Measurements from ENCODE around the gene GATB.

GATB gene

DNA sequence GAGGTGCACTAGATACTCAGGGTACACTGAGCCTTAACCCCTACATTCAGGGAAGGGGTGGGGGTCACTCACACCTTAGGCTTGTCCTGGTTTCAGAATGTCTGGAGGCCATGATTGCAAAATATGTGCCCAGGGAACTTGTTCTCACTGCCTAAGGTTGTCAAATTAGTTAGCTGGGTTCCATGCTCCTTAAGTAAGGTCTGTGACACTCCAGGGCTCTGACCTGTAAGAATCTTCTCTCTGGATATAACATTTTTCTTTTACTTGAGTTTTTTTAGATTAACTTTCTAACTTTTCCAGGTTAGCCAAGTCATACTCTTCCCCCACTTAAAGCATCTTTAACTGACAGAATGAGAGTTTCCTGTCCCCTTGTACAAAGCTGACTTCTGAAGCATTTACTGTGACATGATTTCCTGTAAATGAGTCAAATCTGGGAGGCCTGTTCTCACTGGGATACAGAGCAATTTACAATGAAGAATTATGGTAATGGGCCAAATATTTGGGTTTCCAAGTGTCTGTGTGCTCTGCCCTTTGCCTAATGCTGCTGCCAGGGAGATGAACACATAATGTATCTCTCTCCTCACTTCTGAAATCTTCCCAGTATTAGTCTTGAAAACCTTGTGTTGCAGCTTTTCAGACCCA lies 101.7 kb downstream of the GATB start:
- TF ChIP-seq, protein P1, sequence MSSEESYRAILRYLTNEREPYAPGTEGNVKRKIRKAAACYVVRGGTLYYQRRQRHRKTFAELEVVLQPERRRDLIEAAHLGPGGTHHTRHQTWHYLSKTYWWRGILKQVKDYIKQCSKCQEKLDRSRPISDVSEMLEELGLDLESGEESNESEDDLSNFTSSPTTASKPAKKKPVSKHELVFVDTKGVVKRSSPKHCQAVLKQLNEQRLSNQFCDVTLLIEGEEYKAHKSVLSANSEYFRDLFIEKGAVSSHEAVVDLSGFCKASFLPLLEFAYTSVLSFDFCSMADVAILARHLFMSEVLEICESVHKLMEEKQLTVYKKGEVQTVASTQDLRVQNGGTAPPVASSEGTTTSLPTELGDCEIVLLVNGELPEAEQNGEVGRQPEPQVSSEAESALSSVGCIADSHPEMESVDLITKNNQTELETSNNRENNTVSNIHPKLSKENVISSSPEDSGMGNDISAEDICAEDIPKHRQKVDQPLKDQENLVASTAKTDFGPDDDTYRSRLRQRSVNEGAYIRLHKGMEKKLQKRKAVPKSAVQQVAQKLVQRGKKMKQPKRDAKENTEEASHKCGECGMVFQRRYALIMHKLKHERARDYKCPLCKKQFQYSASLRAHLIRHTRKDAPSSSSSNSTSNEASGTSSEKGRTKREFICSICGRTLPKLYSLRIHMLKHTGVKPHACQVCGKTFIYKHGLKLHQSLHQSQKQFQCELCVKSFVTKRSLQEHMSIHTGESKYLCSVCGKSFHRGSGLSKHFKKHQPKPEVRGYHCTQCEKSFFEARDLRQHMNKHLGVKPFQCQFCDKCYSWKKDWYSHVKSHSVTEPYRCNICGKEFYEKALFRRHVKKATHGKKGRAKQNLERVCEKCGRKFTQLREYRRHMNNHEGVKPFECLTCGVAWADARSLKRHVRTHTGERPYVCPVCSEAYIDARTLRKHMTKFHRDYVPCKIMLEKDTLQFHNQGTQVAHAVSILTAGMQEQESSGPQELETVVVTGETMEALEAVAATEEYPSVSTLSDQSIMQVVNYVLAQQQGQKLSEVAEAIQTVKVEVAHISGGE (tag by site-specific recombination; conservative IDR thresholded peaks at IDR 0.05; ENCODE audit: low read depth) = no peak
- no peak for TF ChIP-seq ZNF239 (tag by site-specific recombination; IDR thresholded peaks at IDR 0.05)
- Histone ChIP-seq H3K36me3 (ENCODE audit: control insufficient read depth in 2 of 2, insufficient read depth in 1 of 2, low read length in 2 of 2) (peaks cover 0 to 20% of the 10 kb centered on the region in 2 experiments; a peak in 1 of 3 replicates), H3K4me1 (ENCODE audit: control insufficient read depth, insufficient read depth, low read length) (no peaks in the 10 kb centered on the region), H3K27ac (ENCODE audit: extremely low read depth, low read depth, low read length) (no peak overlapping the region), H3K4me3 (ENCODE audit: low read depth, low read length) (no peak overlapping the region), H3K9me3 (ENCODE audit: control insufficient read depth, insufficient read depth, low read depth, low read length) (no peaks in the 10 kb centered on the region)
- ChIA-PET CTCF (interaction anchor here (0.6 kb wide), 1 partner anchor 417 kb away, joined by 3 read pairs; no protein-coding TSS in a partner anchor), POLR2A (no interaction called here)

DNA sequence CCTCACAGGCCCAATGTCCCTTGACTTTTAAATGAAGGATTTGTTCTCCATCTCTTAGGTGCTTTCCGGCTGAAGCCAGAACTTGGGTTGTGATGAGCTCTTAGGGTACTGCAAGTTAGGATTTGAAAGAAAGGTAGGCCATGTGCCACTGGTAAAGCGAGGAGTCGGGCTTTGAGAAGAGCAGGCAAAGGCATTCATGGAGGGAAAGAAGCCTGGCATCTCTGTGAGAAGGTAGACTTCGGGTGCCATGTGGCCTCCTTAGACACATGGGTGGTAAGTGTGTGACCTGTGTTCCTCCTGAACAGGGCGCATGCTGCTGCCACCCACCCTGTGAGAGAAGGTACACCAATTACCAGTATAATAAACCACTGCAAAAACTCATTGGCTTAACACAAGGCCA lies 102.9 kb downstream of the GATB start:
- CTCF ChIA-PET = interaction anchor here (0.7 kb wide), 1 partner anchor 624 kb away, joined by 3 read pairs; no protein-coding TSS in a partner anchor
- H3K4me3 ChIP-seq (ENCODE audit: low read depth, low read length) = no peak overlapping the region
- peaks cover 0 to 18% of the 10 kb centered on the region in 2 experiments; a peak in 1 of 3 replicates for H3K36me3 ChIP-seq (ENCODE audit: control insufficient read depth in 2 of 2, insufficient read depth in 1 of 2, low read length in 2 of 2)
- POLR2A ChIA-PET = no interaction called here
- no peaks in the 10 kb centered on the region for H3K4me1 ChIP-seq (ENCODE audit: control insufficient read depth, insufficient read depth, low read length)
- TF ChIP-seq, protein P2, sequence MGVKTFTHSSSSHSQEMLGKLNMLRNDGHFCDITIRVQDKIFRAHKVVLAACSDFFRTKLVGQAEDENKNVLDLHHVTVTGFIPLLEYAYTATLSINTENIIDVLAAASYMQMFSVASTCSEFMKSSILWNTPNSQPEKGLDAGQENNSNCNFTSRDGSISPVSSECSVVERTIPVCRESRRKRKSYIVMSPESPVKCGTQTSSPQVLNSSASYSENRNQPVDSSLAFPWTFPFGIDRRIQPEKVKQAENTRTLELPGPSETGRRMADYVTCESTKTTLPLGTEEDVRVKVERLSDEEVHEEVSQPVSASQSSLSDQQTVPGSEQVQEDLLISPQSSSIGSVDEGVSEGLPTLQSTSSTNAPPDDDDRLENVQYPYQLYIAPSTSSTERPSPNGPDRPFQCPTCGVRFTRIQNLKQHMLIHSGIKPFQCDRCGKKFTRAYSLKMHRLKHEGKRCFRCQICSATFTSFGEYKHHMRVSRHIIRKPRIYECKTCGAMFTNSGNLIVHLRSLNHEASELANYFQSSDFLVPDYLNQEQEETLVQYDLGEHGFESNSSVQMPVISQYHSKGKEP (tag by site-specific recombination; IDR thresholded peaks at IDR 0.05) = no peak
- TF ChIP-seq, protein P3, sequence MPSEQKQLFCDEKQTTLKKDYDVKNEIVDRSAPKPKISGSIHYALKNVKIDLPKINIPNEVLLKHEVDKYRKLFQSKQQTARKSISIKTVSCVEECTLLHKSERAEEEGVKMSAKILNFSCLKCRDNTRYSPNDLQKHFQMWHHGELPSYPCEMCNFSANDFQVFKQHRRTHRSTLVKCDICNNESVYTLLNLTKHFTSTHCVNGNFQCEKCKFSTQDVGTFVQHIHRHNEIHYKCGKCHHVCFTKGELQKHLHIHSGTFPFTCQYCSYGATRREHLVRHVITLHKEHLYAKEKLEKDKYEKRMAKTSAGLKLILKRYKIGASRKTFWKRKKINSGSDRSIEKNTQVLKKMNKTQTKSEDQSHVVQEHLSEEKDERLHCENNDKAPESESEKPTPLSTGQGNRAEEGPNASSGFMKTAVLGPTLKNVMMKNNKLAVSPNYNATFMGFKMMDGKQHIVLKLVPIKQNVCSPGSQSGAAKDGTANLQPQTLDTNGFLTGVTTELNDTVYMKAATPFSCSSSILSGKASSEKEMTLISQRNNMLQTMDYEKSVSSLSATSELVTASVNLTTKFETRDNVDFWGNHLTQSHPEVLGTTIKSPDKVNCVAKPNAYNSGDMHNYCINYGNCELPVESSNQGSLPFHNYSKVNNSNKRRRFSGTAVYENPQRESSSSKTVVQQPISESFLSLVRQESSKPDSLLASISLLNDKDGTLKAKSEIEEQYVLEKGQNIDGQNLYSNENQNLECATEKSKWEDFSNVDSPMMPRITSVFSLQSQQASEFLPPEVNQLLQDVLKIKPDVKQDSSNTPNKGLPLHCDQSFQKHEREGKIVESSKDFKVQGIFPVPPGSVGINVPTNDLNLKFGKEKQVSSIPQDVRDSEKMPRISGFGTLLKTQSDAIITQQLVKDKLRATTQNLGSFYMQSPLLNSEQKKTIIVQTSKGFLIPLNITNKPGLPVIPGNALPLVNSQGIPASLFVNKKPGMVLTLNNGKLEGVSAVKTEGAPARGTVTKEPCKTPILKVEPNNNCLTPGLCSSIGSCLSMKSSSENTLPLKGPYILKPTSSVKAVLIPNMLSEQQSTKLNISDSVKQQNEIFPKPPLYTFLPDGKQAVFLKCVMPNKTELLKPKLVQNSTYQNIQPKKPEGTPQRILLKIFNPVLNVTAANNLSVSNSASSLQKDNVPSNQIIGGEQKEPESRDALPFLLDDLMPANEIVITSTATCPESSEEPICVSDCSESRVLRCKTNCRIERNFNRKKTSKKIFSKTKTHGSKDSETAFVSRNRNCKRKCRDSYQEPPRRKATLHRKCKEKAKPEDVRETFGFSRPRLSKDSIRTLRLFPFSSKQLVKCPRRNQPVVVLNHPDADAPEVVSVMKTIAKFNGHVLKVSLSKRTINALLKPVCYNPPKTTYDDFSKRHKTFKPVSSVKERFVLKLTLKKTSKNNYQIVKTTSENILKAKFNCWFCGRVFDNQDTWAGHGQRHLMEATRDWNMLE (tag by site-specific recombination; conservative IDR thresholded peaks at IDR 0.05; ENCODE audit: low read depth) = no peak
- TF ChIP-seq HOXD13 (CRISPR knock-in tag; IDR thresholded peaks at IDR 0.05; ENCODE audit: borderline replicate concordance) = no peak
- TF ChIP-seq MEIS1 (CRISPR knock-in tag; IDR thresholded peaks at IDR 0.05; ENCODE audit: borderline replicate concordance) = no peak
- TF ChIP-seq SP2 (tag by site-specific recombination; IDR thresholded peaks at IDR 0.05) = no peak
- H3K9me3 ChIP-seq (ENCODE audit: control insufficient read depth, insufficient read depth, low read depth, low read length) = no peaks in the 10 kb centered on the region
- no peak overlapping the region for H3K27ac ChIP-seq (ENCODE audit: extremely low read depth, low read depth, low read length)

DNA sequence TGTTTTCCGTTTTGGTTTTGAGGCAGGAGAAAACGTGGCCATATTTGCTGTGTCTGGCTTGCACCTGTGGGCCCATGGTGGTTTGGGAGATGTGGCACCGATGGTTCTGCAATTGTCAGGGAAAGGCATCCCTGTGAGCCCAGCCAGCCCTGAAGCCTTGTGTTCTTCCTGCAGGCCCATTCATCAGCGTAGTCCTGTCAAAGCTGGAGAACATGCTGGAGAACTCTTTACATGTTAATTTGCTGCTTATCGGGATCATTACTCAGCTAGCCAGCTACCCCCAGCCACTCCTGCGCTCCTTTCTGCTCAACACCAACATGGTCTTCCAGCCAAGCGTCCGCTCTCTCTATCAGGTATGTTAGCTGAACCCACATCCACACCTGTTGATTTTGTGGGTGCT lies 104.7 kb downstream of the GATB start:
- TF ChIP-seq ZNF660 (tag by site-specific recombination; IDR thresholded peaks at IDR 0.05) (no peak), ZNF202 (tag by site-specific recombination; IDR thresholded peaks at IDR 0.05; ENCODE audit: borderline replicate concordance) (no peak), ZBTB48 (tag by site-specific recombination; IDR thresholded peaks at IDR 0.05) (no peak), SCRT2 (tag by site-specific recombination; IDR thresholded peaks at IDR 0.05) (peak; percentile 28; the same call in 1 of the 2 replicates), ZBTB7A (tag by site-specific recombination; IDR thresholded peaks at IDR 0.05; ENCODE audit: low read depth) (no peak), YY1 (tag by site-specific recombination; IDR thresholded peaks at IDR 0.05) (no peak)
- TF ChIP-seq, protein P4, sequence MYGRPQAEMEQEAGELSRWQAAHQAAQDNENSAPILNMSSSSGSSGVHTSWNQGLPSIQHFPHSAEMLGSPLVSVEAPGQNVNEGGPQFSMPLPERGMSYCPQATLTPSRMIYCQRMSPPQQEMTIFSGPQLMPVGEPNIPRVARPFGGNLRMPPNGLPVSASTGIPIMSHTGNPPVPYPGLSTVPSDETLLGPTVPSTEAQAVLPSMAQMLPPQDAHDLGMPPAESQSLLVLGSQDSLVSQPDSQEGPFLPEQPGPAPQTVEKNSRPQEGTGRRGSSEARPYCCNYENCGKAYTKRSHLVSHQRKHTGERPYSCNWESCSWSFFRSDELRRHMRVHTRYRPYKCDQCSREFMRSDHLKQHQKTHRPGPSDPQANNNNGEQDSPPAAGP (tag by site-specific recombination; IDR thresholded peaks at IDR 0.05) = no peak
- H3K36me3 ChIP-seq (ENCODE audit: control insufficient read depth in 2 of 2, insufficient read depth in 1 of 2, low read length in 2 of 2) = peaks cover 0 to 17% of the 10 kb centered on the region in 2 experiments; a peak in 1 of 3 replicates
- H3K4me1 ChIP-seq (ENCODE audit: control insufficient read depth, insufficient read depth, low read length) = no peaks in the 10 kb centered on the region
- POLR2A ChIA-PET = no interaction called here
- CTCF ChIA-PET = no interaction called here
- no peaks in the 10 kb centered on the region for H3K9me3 ChIP-seq (ENCODE audit: control insufficient read depth, insufficient read depth, low read depth, low read length)
- H3K27ac ChIP-seq (ENCODE audit: extremely low read depth, low read depth, low read length) = no peak overlapping the region
- H3K4me3 ChIP-seq (ENCODE audit: low read depth, low read length) = no peak overlapping the region

Data from HEK293 (cell line).